Brain microvascular endothelial cell (primary cell): Measurements from ENCODE around the gene NOL4L.
"Not testable (repeated sequence)": the region's sequence is repeated elsewhere in the genome, so short reads cannot be mapped to it uniquely, and the experiment has no call there.

Experiments
- DNase-seq: peaks from one replicate; pipeline ENCODE4 v3.0.0-alpha.2; 2020
- H3K27ac ChIP-seq: fragments of 250-450 bp; sonication (Bioruptor Pico); 2 replicates; pipeline ENCODE4 v1.5.1; 2020; ENCODE audit warnings: mild to moderate bottlenecking, moderate library complexity
- H3K27me3 ChIP-seq: fragments of 250-450 bp; sonication (Bioruptor Pico); replicated peaks from 2 replicates; pipeline ENCODE4 v1.5.1; 2020; ENCODE audit warnings: mild to moderate bottlenecking
- H3K36me3 ChIP-seq: fragments of 250-450 bp; sonication (Bioruptor Pico); replicated peaks from 2 replicates; pipeline ENCODE4 v1.5.1; 2020; ENCODE audit warnings: mild to moderate bottlenecking
- H3K4me3 ChIP-seq: 2 replicates; pipeline ENCODE4 v1.5.1; 2011; ENCODE audit warnings: low read depth, mild to moderate bottlenecking, control low read depth, low read length, moderate library complexity
- in situ Hi-C: cut with HindIII; loops from 2 replicates; pipeline ENCODE4 v1.10.0; 2017; ENCODE audit warnings: low sequenced_read_pairs, low pct_ligation_motif_present
- TF ChIP-seq, protein P1 (sequence below): IDR thresholded peaks from 2 replicates; pipeline ENCODE4 v1.5.1; 2011; ENCODE audit warnings: low read depth, mild to moderate bottlenecking, moderate library complexity, low read length, control low read depth, inconsistent platforms; ENCODE audit errors: missing control alignments

The NOL4L gene

DNA sequence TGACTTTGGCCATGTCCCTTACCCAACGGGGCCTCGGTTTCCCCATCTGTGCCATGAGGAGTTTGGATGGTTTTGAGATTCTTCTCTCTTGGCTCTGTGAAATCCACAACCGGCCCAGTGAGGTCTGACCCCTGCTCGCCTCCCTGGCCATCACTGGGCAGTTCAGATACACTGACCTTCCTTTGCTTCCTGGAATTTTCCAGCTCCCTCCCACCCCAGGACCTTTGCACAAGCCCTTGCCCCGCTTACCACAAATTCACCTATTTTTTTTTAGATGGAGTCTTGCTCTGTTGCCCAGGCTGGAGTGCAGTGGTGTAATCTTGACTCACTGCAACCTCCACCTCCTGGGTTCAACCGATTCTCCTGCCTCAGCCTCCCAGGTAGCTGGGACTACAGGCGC, 12.6 kb upstream of the NOL4L start:
- Histone ChIP-seq H3K27ac (no peak overlapping the region), H3K36me3 (no peaks in the 10 kb centered on the region), H3K4me3 (no peak overlapping the region), H3K27me3 (no peaks in the 10 kb centered on the region)
- in situ Hi-C loops, result no loop called here
- DNase-seq, result no peak
- TF ChIP-seq, protein P1, sequence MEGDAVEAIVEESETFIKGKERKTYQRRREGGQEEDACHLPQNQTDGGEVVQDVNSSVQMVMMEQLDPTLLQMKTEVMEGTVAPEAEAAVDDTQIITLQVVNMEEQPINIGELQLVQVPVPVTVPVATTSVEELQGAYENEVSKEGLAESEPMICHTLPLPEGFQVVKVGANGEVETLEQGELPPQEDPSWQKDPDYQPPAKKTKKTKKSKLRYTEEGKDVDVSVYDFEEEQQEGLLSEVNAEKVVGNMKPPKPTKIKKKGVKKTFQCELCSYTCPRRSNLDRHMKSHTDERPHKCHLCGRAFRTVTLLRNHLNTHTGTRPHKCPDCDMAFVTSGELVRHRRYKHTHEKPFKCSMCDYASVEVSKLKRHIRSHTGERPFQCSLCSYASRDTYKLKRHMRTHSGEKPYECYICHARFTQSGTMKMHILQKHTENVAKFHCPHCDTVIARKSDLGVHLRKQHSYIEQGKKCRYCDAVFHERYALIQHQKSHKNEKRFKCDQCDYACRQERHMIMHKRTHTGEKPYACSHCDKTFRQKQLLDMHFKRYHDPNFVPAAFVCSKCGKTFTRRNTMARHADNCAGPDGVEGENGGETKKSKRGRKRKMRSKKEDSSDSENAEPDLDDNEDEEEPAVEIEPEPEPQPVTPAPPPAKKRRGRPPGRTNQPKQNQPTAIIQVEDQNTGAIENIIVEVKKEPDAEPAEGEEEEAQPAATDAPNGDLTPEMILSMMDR, result no peak

DNA sequence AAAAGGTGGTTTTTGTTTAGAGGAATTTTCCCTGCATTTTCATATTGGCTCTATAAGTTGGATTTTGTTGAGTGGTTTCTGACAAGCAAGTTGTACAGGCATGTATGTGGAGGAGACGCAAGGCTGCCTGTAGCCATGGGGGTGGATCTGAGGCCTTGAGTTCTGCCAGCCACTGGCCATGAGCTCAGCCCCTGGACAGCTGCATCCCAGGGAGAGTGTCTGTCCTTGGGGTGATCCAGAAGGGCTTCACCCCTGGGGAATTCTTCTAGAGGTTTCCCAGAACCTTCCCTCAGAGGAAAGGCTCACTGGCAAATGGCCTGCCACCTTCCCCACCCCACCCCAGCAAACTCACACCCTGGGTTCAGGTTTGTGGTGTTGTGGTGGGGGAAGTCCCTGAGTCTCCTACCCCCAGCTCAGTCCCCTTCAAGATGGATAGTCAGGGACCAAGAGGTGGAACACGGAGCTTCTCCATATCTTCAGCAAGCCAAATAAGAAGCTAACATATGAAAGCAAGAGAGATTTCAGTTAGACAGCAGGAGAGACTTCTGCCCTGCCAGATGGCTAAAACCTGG, 11.6 kb upstream of the NOL4L start:
- Histone ChIP-seq H3K4me3 (no peak overlapping the region), H3K27me3 (no peaks in the 10 kb centered on the region), H3K36me3 (no peaks in the 10 kb centered on the region), H3K27ac (no peak overlapping the region)
- TF ChIP-seq, protein P1, result no peak
- in situ Hi-C loops, result no loop called here
- DNase-seq, result no peak

DNA sequence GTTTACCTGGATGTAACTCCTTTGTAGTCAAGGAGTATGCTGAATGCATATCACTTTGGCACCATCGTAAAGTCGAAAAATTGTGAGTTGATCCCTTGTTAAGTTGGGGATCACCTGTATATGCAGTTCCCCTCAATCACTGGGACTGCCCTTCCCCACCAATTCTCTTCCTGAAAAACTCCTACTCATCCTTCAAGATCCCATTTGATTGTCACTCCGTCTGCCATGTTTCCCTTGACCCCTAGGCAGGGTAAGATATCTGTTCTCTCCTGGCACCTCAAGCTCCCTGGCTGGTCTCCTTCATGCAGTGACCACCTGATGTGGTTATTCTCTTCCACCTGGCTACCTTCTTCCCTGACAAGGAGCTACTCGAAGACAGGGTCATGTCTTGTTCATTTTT, 10.0 kb upstream of the NOL4L start:
- no peaks in the 10 kb centered on the region for H3K36me3 ChIP-seq
- in situ Hi-C loops, result no loop called here

DNA sequence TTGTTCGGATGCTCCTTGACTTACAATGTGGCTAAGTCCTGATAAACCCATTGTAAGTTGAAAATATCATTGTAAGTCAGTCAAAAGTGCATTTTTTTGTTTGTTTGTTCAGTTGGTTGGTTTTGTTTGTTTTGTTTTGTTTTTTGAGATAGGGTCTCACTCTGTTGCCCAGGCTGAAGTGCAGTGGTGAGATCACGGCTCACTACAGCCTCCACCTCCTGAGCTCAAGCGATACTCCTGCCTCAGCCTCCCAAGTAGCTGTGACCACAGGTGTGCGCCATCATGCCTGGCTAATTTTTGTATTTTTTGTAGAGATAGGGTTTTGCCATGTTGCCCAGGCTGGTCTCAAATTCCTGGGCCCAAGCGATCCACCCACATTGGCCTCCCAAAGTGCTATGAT, 9.5 kb upstream of the NOL4L start:
- H3K27ac ChIP-seq, H3K27me3 ChIP-seq, H3K36me3 ChIP-seq, H3K4me3 ChIP-seq, DNase-seq, in situ Hi-C loops: not testable (repeated sequence)

More for the DNA sequence above, 10.0 kb upstream of the NOL4L start:
- Histone ChIP-seq H3K27ac (no peak overlapping the region), H3K27me3 (no peaks in the 10 kb centered on the region), H3K4me3 (no peak overlapping the region)
- DNase-seq, result no peak
- TF ChIP-seq, protein P1, result no peak

DNA sequence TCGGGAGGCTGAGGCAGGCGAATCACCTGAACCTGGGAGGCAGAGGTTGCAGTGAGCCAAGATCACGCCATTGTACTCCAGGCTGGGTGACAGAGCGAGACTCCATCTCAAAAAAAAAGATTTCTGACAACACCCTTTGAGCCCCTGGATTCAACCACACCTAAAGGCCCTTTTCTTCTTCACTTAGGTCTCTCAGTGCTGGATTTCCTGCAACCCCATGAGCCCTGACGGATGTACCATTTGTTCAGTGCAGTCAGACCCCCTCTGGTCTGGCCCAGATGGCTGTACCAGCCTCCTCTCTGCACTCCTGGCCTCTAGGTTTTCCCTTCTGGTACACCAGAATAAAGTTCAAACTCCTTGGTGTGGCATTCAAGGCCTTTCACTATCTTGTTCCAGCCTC, 9.1 kb upstream of the NOL4L start:
- TF ChIP-seq, protein P1, result no peak
- no peaks in the 10 kb centered on the region for H3K36me3 ChIP-seq
- H3K4me3 ChIP-seq, result no peak overlapping the region
- in situ Hi-C loops, result no loop called here
- no peak overlapping the region for H3K27ac ChIP-seq
- H3K27me3 ChIP-seq, result no peaks in the 10 kb centered on the region
- no peak for DNase-seq

DNA sequence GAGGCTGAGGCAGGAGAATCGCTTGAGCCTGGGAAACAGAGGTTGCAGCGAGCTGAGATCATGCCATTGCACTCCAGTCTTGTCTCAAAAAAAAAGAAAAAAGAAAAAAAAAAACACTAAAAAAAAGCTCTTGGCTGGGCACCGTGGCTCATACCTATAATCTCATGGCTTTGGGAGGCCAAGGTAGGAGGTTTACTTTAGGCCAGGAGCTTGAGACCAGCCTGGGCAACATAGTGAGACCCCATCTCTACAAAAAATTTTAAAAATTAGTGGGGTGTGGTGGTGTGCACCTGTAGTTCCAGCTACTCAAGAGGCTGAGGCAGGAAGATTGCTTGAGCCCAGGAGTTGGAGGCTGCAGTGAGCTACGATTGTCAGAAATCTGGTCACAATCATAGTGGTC, 7.5 kb upstream of the NOL4L start:
- H3K36me3 ChIP-seq, H3K27ac ChIP-seq, in situ Hi-C loops, H3K4me3 ChIP-seq, H3K27me3 ChIP-seq, DNase-seq: not testable (repeated sequence)

DNA sequence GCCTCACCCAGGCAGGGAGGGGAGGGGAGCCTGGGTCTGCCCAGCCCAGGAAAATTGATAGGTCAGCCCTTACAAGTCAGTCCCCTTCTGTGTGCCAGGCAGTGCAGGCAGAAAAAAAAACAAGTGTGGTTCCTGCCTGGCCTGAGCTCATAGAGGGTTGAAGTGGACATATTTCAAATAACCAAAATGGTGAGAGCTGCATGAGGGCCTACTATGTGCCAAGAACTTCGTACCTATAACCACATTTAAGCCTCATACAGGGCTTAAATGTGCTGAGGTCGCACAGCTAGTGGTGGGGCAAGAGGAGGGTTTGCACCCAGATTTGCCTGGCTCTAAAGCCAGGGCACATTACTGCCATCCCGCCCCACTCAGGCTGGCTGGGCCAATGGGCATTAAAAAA, 6.9 kb upstream of the NOL4L start:
- in situ Hi-C loops, result no loop called here
- no peak for DNase-seq

More for the DNA sequence above, 6.9 kb upstream of the NOL4L start:
- Histone ChIP-seq H3K27me3 (peaks cover 3% of the 10 kb centered on the region), H3K36me3 (no peaks in the 10 kb centered on the region), H3K27ac (no peak overlapping the region), H3K4me3 (no peak overlapping the region)
- TF ChIP-seq, protein P1, result no peak
